Activated naive CD8-positive, alpha-beta T cell (primary cell): ENCODE measurements around the gene FYB1.
"Not testable (repeated sequence)": the region's sequence is repeated elsewhere in the genome, so short reads cannot be mapped to it uniquely, and the experiment has no call there.

Experiments used
- H3K27ac Mint-ChIP-seq: one replicate; pipeline ENCODE4 v1.8.0; 2021; ENCODE audit warnings: mixed read lengths
- H3K27me3 Mint-ChIP-seq: one replicate; pipeline ENCODE4 v1.8.0; 2021; ENCODE audit warnings: mixed read lengths
- H3K36me3 Mint-ChIP-seq: one replicate; pipeline ENCODE4 v1.8.0; 2021; ENCODE audit warnings: mixed read lengths
- H3K4me1 Mint-ChIP-seq: one replicate; pipeline ENCODE4 v1.8.0; 2021; ENCODE audit warnings: low read depth, mixed read lengths
- H3K4me3 Mint-ChIP-seq: one replicate; pipeline ENCODE4 v1.8.0; 2021; ENCODE audit warnings: mild to moderate bottlenecking, mixed read lengths
- H3K9me3 Mint-ChIP-seq: one replicate; pipeline ENCODE4 v1.8.0; 2021; ENCODE audit warnings: low read depth, mixed read lengths

FYB1 gene

DNA sequence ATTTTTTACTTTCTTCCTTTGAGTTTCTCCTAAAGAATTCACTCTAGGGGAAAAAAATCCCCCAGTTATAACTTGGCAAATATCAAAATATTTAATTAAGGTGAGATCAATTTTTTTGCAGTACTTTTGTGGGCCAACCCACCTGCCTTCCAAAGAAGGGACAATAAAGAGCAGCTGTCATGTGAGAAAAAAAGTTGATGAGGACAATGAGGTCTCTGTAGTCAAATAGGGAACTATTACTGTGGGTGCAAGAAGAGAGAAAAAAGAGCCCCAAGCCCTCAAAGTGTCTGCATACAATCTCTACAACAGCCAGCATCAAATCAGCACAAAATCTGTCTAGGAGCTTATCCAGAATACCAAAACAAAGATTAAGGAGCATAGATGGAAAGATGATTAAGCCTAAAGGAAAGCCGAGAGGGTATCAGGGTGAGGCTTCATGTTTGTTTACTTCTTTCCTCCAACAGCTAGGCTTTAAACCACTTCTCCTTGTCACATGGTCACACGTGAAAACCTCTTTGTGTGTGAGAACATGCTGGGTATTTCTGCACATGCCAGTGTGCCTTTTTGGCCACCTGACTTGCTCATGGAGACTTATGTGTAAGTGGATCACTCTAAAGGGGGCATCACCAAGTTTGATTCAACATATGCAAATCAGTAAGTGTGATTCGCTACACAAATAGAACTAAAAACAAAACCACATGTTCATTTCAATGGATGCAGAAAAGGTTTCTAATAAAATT, 19.2 kb upstream of the FYB1 start:
- peaks cover 13% of the 10 kb centered on the region for H3K9me3 Mint-ChIP-seq
- H3K36me3 Mint-ChIP-seq: peaks cover 13% of the 10 kb centered on the region
- no peak overlapping the region for H3K27ac Mint-ChIP-seq

GRCh38 chr5:39236718-39237117, 17.4 kb upstream of the FYB1 start:
- H3K36me3 Mint-ChIP-seq: peaks cover 13% of the 10 kb centered on the region
- no peaks in the 10 kb centered on the region for H3K27me3 Mint-ChIP-seq
- H3K9me3 Mint-ChIP-seq: peaks cover 13% of the 10 kb centered on the region
- H3K4me3 Mint-ChIP-seq: no peak overlapping the region
- H3K27ac Mint-ChIP-seq: no peak overlapping the region
- peaks cover 6% of the 10 kb centered on the region for H3K4me1 Mint-ChIP-seq

More for the DNA sequence above, 19.2 kb upstream of the FYB1 start:
- Mint-ChIP-seq H3K4me1 (peaks cover 2% of the 10 kb centered on the region), H3K4me3 (no peak overlapping the region), H3K27me3 (no peaks in the 10 kb centered on the region)

- Mint-ChIP-seq H3K27me3 (no peaks in the 10 kb centered on the region), H3K9me3 (peaks cover 9% of the 10 kb centered on the region), H3K36me3 (peaks cover 9% of the 10 kb centered on the region), H3K4me3 (no peak overlapping the region), H3K4me1 (peaks cover 14% of the 10 kb centered on the region), H3K27ac (no peak overlapping the region)
Observed at GRCh38 chr5:39235648-39236047, 16.3 kb upstream of the FYB1 start.

GRCh38 chr5:39234494-39234893, 15.1 kb upstream of the FYB1 start:
- not testable (repeated sequence) for H3K36me3 Mint-ChIP-seq, H3K27ac Mint-ChIP-seq, H3K4me3 Mint-ChIP-seq, H3K9me3 Mint-ChIP-seq, H3K27me3 Mint-ChIP-seq
- peaks cover 14% of the 10 kb centered on the region for H3K4me1 Mint-ChIP-seq

GRCh38 chr5:39233783-39234182, 14.4 kb upstream of the FYB1 start:
- H3K27me3 Mint-ChIP-seq: no peaks in the 10 kb centered on the region
- H3K9me3 Mint-ChIP-seq: no peaks in the 10 kb centered on the region
- no peaks in the 10 kb centered on the region for H3K36me3 Mint-ChIP-seq
- no peak overlapping the region for H3K27ac Mint-ChIP-seq
- H3K4me3 Mint-ChIP-seq: no peak overlapping the region
- H3K4me1 Mint-ChIP-seq: peaks cover 12% of the 10 kb centered on the region

- Mint-ChIP-seq H3K4me3 (peak overlapping the region; percentile 79), H3K27me3 (no peaks in the 10 kb centered on the region), H3K4me1 (peaks cover 16% of the 10 kb centered on the region), H3K9me3 (no peaks in the 10 kb centered on the region), H3K36me3 (peaks cover 4% of the 10 kb centered on the region), H3K27ac (peak overlapping the region; percentile 98)
Observed at GRCh38 chr5:39231705-39232525, 12.6 kb upstream of the FYB1 start.

GRCh38 chr5:39228596-39228995, 9.2 kb upstream of the FYB1 start:
- Mint-ChIP-seq H3K4me3 (no peak overlapping the region), H3K27ac (no peak overlapping the region), H3K4me1 (peaks cover 32% of the 10 kb centered on the region), H3K27me3 (no peaks in the 10 kb centered on the region), H3K9me3 (no peaks in the 10 kb centered on the region), H3K36me3 (peaks cover 4% of the 10 kb centered on the region)

DNA sequence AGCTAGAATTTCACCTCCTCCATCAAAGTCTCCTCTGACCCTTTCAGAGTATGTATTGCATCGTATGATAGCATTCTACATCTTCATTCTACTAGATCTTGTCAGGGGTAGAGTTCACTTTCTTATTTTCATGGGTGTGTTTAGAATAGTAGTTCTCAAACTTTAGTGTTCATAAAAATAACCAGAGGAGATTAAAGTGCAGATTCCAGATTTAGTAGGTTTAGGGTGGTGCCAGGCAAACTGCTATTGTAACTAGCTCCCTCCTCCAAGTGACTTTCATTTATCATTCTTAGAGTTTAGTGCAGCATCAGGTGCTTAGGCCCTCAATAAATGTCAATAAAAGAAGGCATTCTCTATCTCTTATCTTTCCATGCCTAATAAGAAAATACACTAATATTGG, 7.2 kb upstream of the FYB1 start:
- Mint-ChIP-seq H3K27me3 (no peaks in the 10 kb centered on the region), H3K4me3 (peak overlapping the region; percentile 66), H3K27ac (peak overlapping the region; percentile 62), H3K9me3 (no peaks in the 10 kb centered on the region), H3K4me1 (peaks cover 27% of the 10 kb centered on the region), H3K36me3 (peaks cover 4% of the 10 kb centered on the region)

GRCh38 chr5:39226100-39226451, 6.7 kb upstream of the FYB1 start:
- Mint-ChIP-seq H3K4me3 (peak overlapping the region; percentile 66), H3K27ac (peak overlapping the region; percentile 62), H3K4me1 (peaks cover 24% of the 10 kb centered on the region), H3K27me3 (no peaks in the 10 kb centered on the region), H3K36me3 (peaks cover 4% of the 10 kb centered on the region), H3K9me3 (no peaks in the 10 kb centered on the region)

- Mint-ChIP-seq H3K36me3 (peaks cover 4% of the 10 kb centered on the region), H3K27ac (peak overlapping the region; percentile 62), H3K27me3 (no peaks in the 10 kb centered on the region), H3K9me3 (no peaks in the 10 kb centered on the region), H3K4me3 (no peak overlapping the region), H3K4me1 (peaks cover 24% of the 10 kb centered on the region)
Observed at GRCh38 chr5:39225405-39226099, 6.2 kb upstream of the FYB1 start.

DNA sequence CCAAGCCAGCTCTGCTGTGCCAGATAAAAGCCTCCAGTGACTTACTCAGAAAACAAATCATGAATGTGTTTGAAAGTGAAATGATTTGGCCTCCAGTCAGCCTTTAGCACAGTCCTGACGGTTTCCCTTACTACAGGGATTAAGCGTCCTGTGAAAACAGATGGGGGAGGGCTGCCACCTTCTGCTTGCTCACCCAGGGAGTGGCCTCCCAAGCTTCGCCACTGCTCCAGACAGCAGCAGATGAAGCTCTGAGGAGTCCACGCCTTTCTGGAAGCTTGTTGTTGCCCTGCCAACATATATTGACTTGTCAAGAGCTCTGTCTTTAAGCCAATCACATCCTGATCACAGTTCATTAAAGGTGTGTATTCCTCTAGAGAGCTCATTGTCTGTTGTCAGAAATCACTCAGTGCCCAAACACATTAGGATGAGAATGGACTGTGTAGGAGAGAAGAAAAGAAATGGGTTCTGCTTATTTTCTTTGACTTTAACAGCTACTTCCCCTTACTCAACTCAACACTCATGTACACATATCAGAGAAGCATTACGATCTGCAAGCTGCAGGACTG, 4.9 kb upstream of the FYB1 start:
- H3K4me1 Mint-ChIP-seq: peaks cover 26% of the 10 kb centered on the region
- peaks cover 4% of the 10 kb centered on the region for H3K36me3 Mint-ChIP-seq
- no peaks in the 10 kb centered on the region for H3K9me3 Mint-ChIP-seq
- H3K27me3 Mint-ChIP-seq: no peaks in the 10 kb centered on the region
- H3K27ac Mint-ChIP-seq: no peak overlapping the region
- no peak overlapping the region for H3K4me3 Mint-ChIP-seq

DNA sequence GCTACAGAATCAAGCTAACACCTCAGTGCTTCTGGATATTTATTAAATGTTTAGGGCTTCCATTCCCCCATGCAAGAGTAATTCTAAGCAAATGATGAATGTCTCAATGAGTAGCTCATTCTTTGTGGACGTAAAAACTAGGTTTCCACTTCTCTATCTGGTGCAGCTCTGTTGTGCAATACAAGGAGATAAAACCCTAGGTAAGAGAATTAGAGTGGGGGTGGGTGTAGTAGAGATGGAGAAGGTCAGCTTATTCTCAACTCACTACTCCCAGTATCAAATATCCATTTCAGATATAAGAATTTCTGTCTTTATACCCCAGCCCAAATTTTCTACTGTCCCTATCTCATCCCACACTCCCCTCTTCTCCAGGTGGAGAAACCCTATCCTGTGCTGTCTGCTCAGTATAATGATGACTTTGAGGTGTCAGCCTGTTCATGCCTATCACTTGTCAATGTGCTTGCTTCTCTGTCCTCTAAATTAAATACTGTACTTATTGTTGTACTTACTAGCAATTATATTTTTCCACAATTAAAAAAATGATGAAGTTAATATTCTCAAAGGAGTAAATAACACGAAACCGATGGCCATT, 4.3 kb upstream of the FYB1 start:
- Mint-ChIP-seq H3K4me3 (no peak overlapping the region), H3K36me3 (peaks cover 4% of the 10 kb centered on the region), H3K4me1 (peaks cover 32% of the 10 kb centered on the region), H3K9me3 (no peaks in the 10 kb centered on the region), H3K27me3 (no peaks in the 10 kb centered on the region), H3K27ac (no peak overlapping the region)

DNA sequence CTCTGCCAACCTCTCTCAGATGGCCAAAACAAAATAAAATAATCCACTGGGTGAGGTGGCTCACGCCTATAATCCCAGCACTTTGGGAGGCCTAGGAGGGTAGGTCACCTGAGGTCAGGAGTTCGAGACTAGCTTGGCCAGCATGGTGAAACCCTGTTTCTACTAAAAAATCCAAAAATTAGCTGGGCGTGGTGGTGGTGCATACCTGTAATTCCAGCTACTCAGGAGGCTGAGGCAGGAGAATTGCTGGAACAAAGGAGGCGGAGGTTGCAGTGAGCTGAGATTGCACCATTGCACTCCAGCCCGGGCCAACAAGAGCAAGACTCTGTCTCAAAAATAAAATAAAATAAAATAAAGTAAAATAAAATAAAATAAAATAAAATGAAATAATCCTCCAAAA, 2.3 kb upstream of the FYB1 start:
- H3K4me3 Mint-ChIP-seq, H3K27ac Mint-ChIP-seq, H3K9me3 Mint-ChIP-seq, H3K36me3 Mint-ChIP-seq, H3K27me3 Mint-ChIP-seq: not testable (repeated sequence)
- H3K4me1 Mint-ChIP-seq: peaks cover 45% of the 10 kb centered on the region

DNA sequence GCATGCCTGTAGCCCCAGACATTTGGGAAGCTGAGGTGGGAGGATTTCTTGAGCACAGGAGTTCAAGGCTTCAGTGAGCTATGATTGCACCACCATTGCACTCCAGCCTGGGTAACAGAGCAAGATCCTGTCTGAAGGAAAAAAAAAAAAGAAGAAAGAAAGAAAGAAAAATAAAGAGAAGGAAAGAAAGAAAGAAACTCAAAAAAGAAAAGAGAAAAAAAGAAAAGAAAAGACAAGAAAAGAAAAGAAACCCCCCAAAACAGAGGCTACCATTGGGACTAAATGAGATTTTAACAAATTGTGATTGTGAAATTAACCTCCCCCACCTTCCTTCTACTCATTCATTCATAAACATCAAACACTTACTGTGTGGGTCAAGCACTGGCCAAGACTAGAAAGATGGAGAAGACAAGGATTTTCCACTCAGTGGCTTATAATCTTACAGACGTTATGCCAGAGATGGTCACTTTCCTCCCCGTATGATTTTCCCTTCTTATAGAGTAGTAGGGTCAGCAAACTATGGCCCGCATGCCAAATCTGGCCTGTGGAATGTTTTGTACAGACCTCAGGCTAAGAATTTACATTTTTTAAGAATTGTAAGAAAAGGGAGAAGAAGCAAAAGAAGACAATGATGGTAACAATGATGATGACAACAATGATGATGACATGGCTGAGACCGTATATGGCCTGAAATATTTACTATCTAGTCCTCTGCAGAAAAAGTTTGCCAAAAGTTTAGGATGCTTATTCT, 1.1 kb upstream of the FYB1 start:
- Mint-ChIP-seq H3K9me3 (no peaks in the 10 kb centered on the region), H3K4me3 (no peak overlapping the region), H3K4me1 (peaks cover 48% of the 10 kb centered on the region), H3K27me3 (no peaks in the 10 kb centered on the region), H3K36me3 (no peaks in the 10 kb centered on the region), H3K27ac (peak overlapping the region; percentile 76)
